ENCODE results near the gene HBP1.

DNA sequence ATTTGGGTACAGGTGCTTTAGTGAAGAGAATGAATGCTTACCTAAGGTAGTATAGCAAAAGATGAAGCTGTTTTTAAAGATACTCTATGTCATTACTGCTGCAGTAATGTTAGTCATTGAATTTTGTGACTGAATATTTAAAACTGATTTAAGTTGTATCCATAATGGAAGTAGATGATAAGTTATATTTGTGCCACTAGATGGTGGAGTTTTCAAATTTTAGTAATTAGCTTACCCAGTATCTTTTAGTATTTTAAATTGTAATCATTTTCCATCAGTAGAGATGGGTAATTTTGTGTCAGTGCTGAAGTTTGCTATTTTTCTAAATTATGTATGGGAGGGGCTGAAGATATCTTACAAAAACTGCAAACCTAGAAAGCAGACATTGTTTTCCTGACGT, 25.2 kb downstream of the HBP1 start:
- TF ChIP-seq POLR2A (IDR thresholded peaks at IDR 0.05; ENCODE audit: low read length) = no peak
- no peak for TF ChIP-seq GATA1 (IDR thresholded peaks at IDR 0.05; ENCODE audit: low read depth, low read length)
